Thoracic aorta (tissue), 2 donors: Measurements from ENCODE around the gene POLR3E. TPM values are rescaled to one million over a fixed set of nuclear protein-coding genes. Genes with fewer than 3 reads are reported as not detected.
A peak's percentile ranks its signal among the peaks of the same experiment; 100 is the strongest.
"Not testable (repeated sequence)": the region's sequence is repeated elsewhere in the genome, so short reads cannot be mapped to it uniquely, and the experiment has no call there.

Experiments used
- ATAC-seq: fragments of 150-250 bp; one replicate; pipeline ENCODE4 v1.8.0; 2017; ENCODE audit warnings: low read depth; ENCODE audit not compliant: insufficient number of reproducible peaks, low FRiP score
- DNase-seq: peaks from one replicate; pipeline ENCODE4 v3.0.0-alpha.2; 2020; ENCODE audit warnings: low spot score
- H3K27ac ChIP-seq, 2 donors: fragments of 200-600 bp; sonication (generic); 1 replicate in 1 of 2; 2 replicates in 1 of 2; pipeline ENCODE4 v1.5.1; 2016; ENCODE audit warnings: mild to moderate bottlenecking in 2 of 2, moderate library complexity in 2 of 2
- H3K27me3 ChIP-seq: fragments of 200-600 bp; sonication (generic); replicated peaks from 2 replicates; pipeline ENCODE4 v1.6.0; 2016; ENCODE audit warnings: mild to moderate bottlenecking; ENCODE audit not compliant: insufficient read depth
- H3K36me3 ChIP-seq: fragments of 200-600 bp; sonication (generic); one replicate; pipeline ENCODE4 v1.5.1; 2016
- H3K4me1 ChIP-seq, 2 donors: fragments of 200-600 bp; sonication (generic); 1 replicate in 1 of 2; 2 replicates in 1 of 2; pipeline versions ENCODE4 v1.5.1 to v1.6.0; 2016; ENCODE audit warnings: low read depth in 2 of 2, mild to moderate bottlenecking in 1 of 2; ENCODE audit not compliant: control insufficient read depth in 1 of 2
- H3K4me3 ChIP-seq: fragments of 200-600 bp; sonication (generic); 2 replicates; pipeline ENCODE4 v1.5.1; 2016; ENCODE audit warnings: mild to moderate bottlenecking
- H3K9me3 ChIP-seq: fragments of 200-600 bp; sonication (generic); 2 replicates; pipeline ENCODE4 v1.5.1; 2016
- CTCF ChIP-seq: fragments of 200-600 bp; sonication (generic); IDR thresholded peaks from one replicate; pipeline ENCODE4 v1.5.1; 2019; ENCODE audit warnings: antibody characterized with exemption
- total RNA-seq, 2 donors: library from RNA; depleted of rRNA; stranded (reverse); fragments of >200 nt; gene quantifications; one replicate each; pipeline versions ENCODE4 v1.1.0 to v1.2.3, GENCODE V29; 2016

The POLR3E gene
- total RNA-seq, 2 donors from 2014 or later = 62.9 to 112 TPM

GRCh38 chr16:22364241-22364640 lies 67.0 kb downstream of the POLR3E start:
- no peaks in the 10 kb centered on the region for H3K27me3 ChIP-seq
- no peak overlapping the region for H3K4me3 ChIP-seq
- peaks cover 22% of the 10 kb centered on the region for H3K36me3 ChIP-seq
- no peak for TF ChIP-seq CTCF
- H3K4me1 ChIP-seq = peaks cover 20 to 24% of the 10 kb centered on the region in 2 donors
- H3K27ac ChIP-seq = no peak overlapping the region
- H3K9me3 ChIP-seq = no peaks in the 10 kb centered on the region
- ATAC-seq = no peak
- DNase-seq = no peak

GRCh38 chr16:22366371-22366770 lies 69.2 kb downstream of the POLR3E start:
- ATAC-seq (no peak), DNase-seq (no peak)
- no peak overlapping the region for H3K4me3 ChIP-seq
- no peaks in the 10 kb centered on the region for H3K9me3 ChIP-seq
- no peaks in the 10 kb centered on the region for H3K27me3 ChIP-seq
- H3K27ac ChIP-seq = no peak overlapping the region
- H3K4me1 ChIP-seq = peaks cover 28 to 42% of the 10 kb centered on the region in 2 donors
- TF ChIP-seq CTCF = no peak
- peaks cover 22% of the 10 kb centered on the region for H3K36me3 ChIP-seq

- H3K4me3 ChIP-seq = no peak overlapping the region
- peaks cover 28 to 45% of the 10 kb centered on the region in 2 donors for H3K4me1 ChIP-seq
- H3K27me3 ChIP-seq = no peaks in the 10 kb centered on the region
- no peak for TF ChIP-seq CTCF
- no peaks in the 10 kb centered on the region for H3K9me3 ChIP-seq
- DNase-seq = no peak
- ATAC-seq = no peak
- no peak overlapping the region for H3K27ac ChIP-seq
- peaks cover 22% of the 10 kb centered on the region for H3K36me3 ChIP-seq
Measured at GRCh38 chr16:22366889-22367288, 69.7 kb downstream of the POLR3E start.

- Histone ChIP-seq H3K4me1 (peaks cover 28 to 55% of the 10 kb centered on the region in 2 donors), H3K27ac (peak overlapping the region in 1 of 2 donors; percentile 65), H3K36me3 (peaks cover 17% of the 10 kb centered on the region)
- not testable (repeated sequence) for H3K9me3 ChIP-seq, H3K27me3 ChIP-seq, H3K4me3 ChIP-seq, DNase-seq, ATAC-seq
Measured at GRCh38 chr16:22368200-22368826, 71.1 kb downstream of the POLR3E start.

GRCh38 chr16:22369221-22369811 lies 72.1 kb downstream of the POLR3E start:
- no peak for DNase-seq
- Histone ChIP-seq H3K4me3 (no peak overlapping the region), H3K27ac (peak overlapping the region; percentile 31 to 65), H3K27me3 (no peaks in the 10 kb centered on the region), H3K36me3 (peaks cover 7% of the 10 kb centered on the region), H3K9me3 (no peaks in the 10 kb centered on the region), H3K4me1 (peaks cover 28 to 55% of the 10 kb centered on the region in 2 donors)
- ATAC-seq = no peak
- TF ChIP-seq CTCF = no peak
